Heart left ventricle (tissue), 13 donors: ENCODE measurements around the gene CDRT4.

ENCODE experiments used
- CTCF ChIP-seq, 12 donors: fragments of 200-600 bp; sonication (generic) in 4 of 12; IDR thresholded peaks; one replicate each; pipeline versions ENCODE4 v1.5.0 to v1.8.0; 2018 to 2022; ENCODE audit warnings: antibody characterized with exemption in 12 of 12, mild to moderate bottlenecking in 5 of 12
- POLR2A ChIP-seq, 2 donors: fragments of 450-650 bp; IDR thresholded peaks; one replicate each; pipeline ENCODE4 v1.6.1; 2017; ENCODE audit warnings: antibody characterized with exemption in 2 of 2, mild to moderate bottlenecking in 2 of 2, moderate library complexity in 2 of 2
- donor health status: ischemic (EF 13 %, LVEDD 7.1; RV severe dilation, severe dysfunction).
- donor health status: DM: no; HTN: yes; CAD: no.
- donor health status: DM: no; HTN: no; CAD: no.
- donor health status: ischemic (EF 25% LVEDD 6.9; RV normal size, moderate dysfunction).
- donor health status: ischemic (EF 25% LVEDD 5.7; RV mildly dilated, moderate dysfunction).
- donor health status: ischemic (EF 35%, LVEDD 5.7; RV mildly dilated, moderate dysfunction).
- donor health status: nonischemic (EF 11% LVEDD 7.7; RV severe dilation, severe dysfunction).
- donor health status: DM: yes; HTN: yes; CAD: no.
- donor health status: PGD.
- donor health status: ischemic (EF 29% LVEDD 5.4; RV normal size, mild dysfunction).
- donor health status: nonischemic (EF 23%, LVEDD 6.1; RV moderate dilation, normal function).

DNA sequence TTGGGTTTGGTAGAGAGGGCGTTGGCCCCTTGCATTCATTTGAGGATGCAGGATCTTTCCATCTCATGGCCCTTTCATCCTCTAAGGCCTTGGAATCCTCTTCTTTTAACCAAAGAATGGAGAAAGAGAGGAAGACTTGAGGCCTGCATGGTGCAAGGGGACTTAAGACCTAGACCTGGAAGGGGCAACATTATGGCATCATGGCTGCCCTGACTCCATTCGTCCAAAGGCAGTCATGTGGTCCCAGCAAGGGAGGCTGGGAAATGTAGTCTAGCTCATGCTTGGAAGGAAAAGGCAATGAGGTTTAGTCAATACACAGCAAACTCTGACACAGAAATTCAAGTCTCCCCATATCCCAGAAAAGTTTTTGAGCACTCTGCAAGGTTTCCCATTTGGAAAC is 30.7 kb upstream of the CDRT4 start:
- TF ChIP-seq CTCF (IDR thresholded peaks at IDR 0.05) (no peak), POLR2A (IDR thresholded peaks at IDR 0.05) (no peak)
